Type B pancreatic cell (in vitro differentiated cells): ENCODE data around the gene GRIN1. TPM values are rescaled to one million over a fixed set of nuclear protein-coding genes. Genes with fewer than 3 reads are reported as not detected.
A peak's percentile ranks its signal among the peaks of the same experiment; 100 is the strongest.

Experiments
- DNase-seq: peaks from one replicate; pipeline ENCODE4 v3.0.0; 2021; ENCODE audit warnings: mixed read lengths; ENCODE audit not compliant: unreplicated experiment; ENCODE audit errors: extremely low spot score
- H3K27ac Mint-ChIP-seq: 2 replicates; pipeline ENCODE4 v1.8.0; 2021; ENCODE audit warnings: mild to moderate bottlenecking, mixed read lengths
- H3K27me3 Mint-ChIP-seq: 2 replicates; pipeline ENCODE4 v1.8.0; 2021; ENCODE audit warnings: mixed read lengths
- H3K36me3 Mint-ChIP-seq: 2 replicates; pipeline ENCODE4 v1.8.0; 2021; ENCODE audit warnings: mixed read lengths
- H3K4me1 Mint-ChIP-seq: one replicate; pipeline ENCODE4 v1.8.0; 2021; ENCODE audit warnings: mixed read lengths; ENCODE audit not compliant: unreplicated experiment
- H3K4me3 Mint-ChIP-seq: 2 replicates; pipeline ENCODE4 v1.8.0; 2021; ENCODE audit warnings: mild to moderate bottlenecking, mixed read lengths
- H3K9me3 Mint-ChIP-seq: 2 replicates; pipeline ENCODE4 v1.8.0; 2021; ENCODE audit warnings: mixed read lengths
- CTCF ChIP-seq: fragments of 200-600 bp; sonication (generic); conservative IDR thresholded peaks from 2 replicates; pipeline ENCODE4 v1.5.0; 2021; ENCODE audit warnings: antibody characterized with exemption, mild to moderate bottlenecking
- long read RNA-seq: library from polyadenylated mRNA; unstranded; transcript quantifications from one replicate; pipeline ENCODE4 v2.0.0, GENCODE V29; 2020
- total RNA-seq: library from RNA; stranded (reverse); gene quantifications from 2 replicates; pipeline ENCODE4 v1.2.1, GENCODE V29; 2021; ENCODE audit warnings: low replicate concordance

The GRIN1 gene
- total RNA-seq, result 0.29 and 0.94 TPM in 2 replicates
- long read RNA-seq, result 0 reads

GRCh38 chr9:137138722-137139467 is at the start of gene GRIN1:
Gene GRIN1, plus strand, starts transcription at chr9:137139154. Its CDS starts 333 bp downstream, at chr9:137139487.
- no peaks in the 10 kb centered on the region for H3K4me1 Mint-ChIP-seq
- H3K36me3 Mint-ChIP-seq, result no peaks in the 10 kb centered on the region
- H3K9me3 Mint-ChIP-seq, result no peaks in the 10 kb centered on the region
- H3K4me3 Mint-ChIP-seq, result peak within 1 kb of the TSS; percentile 49
- DNase-seq, result no peak
- H3K27me3 Mint-ChIP-seq, result peaks cover 86% of the 10 kb centered on the region
- no peak for TF ChIP-seq CTCF
- no peak within 1 kb of the TSS for H3K27ac Mint-ChIP-seq

GRCh38 chr9:137089232-137089947 is 49.6 kb upstream of the GRIN1 start:
- Mint-ChIP-seq H3K9me3 (no peaks in the 10 kb centered on the region), H3K4me3 (no peak overlapping the region), H3K27ac (no peak overlapping the region), H3K36me3 (no peaks in the 10 kb centered on the region), H3K4me1 (peaks cover 8% of the 10 kb centered on the region), H3K27me3 (no peaks in the 10 kb centered on the region)
- no peak for TF ChIP-seq CTCF
- no peak for DNase-seq

DNA sequence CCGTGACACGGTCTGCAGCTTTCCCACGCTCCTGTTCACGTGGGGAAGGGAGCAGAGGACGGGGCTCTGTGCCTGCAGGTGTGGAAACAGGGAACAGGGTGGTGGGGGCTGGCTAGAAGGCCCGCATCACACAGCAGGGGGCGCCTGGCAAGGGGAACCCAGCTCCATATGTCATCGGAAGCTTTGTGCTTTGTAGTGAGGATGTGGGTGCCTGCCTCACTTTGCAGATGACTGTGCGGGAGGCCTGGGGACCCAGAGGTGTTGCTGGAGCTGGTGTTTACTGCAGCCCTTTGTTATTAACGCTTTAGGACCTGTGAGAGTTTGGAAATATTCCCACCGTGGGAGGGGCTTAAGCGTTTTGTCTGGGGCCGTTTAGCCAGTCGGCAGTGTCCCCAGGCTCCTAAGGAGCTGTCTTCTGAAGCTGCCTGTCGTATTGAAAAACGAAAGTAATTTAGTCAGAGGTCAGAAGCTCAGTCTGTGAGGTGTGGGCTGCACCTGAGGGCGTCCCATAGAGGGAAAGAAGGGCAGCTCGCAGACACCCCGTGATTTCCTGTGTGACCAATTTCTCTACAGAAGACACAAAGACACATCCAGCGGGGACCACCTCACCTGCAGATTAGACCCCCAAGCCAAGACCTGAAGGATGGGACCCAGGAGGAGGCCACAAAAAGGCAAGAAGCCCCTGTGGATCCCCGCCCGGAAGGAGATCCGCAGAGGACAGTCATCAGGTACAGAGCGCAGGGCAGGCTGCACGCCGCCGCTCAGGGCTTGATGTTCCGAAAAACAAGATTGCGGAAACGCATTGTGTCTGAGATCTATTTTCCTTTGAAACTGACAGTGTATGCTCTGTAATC is 43.1 kb upstream of the GRIN1 start:
- Mint-ChIP-seq H3K4me1 (no peaks in the 10 kb centered on the region), H3K36me3 (peaks cover 5% of the 10 kb centered on the region), H3K27me3 (no peaks in the 10 kb centered on the region), H3K27ac (no peak overlapping the region), H3K4me3 (no peak overlapping the region), H3K9me3 (no peaks in the 10 kb centered on the region)
- TF ChIP-seq CTCF, result no peak
- no peak for DNase-seq

DNA sequence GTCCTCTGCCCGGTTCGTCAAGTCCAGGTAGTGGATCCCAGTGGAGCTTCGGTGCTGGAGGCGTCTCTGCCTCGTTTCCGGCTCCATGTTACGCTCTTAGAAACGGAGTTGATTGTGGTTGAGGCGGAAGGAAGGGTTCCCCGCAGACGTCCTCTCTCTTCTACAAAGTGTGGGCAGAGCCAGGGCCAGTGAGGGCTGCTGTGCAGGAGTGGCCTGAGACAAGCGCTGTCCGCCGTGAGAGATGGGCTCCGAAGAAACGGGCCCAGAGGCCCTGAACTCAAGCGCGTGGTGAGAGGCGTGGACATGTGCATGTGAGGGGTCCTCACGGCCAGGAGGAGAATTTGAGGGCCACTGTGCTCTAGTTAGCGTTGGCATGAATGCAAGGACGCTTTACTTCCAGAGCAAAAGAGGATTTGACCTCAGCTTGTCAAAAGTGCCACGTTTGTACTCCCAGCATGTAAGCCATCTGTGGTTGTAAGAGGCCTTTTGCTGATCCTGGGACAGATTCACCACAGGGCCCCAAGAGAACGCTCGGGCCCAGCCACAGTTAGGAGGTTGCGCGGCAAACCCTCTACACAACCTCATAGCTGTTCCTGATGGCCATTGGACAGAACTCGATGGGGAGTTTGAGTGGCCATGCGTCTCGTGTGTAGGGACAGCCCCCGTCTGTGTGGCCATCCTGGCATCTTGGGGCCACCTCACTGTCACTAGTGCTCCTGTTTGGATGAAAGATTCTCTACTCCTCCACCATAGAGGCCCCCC is 42.0 kb upstream of the GRIN1 start:
- H3K27ac Mint-ChIP-seq, result no peak overlapping the region
- peaks cover 5% of the 10 kb centered on the region for H3K36me3 Mint-ChIP-seq
- no peak overlapping the region for H3K4me3 Mint-ChIP-seq
- no peak for TF ChIP-seq CTCF
- DNase-seq, result no peak
- no peaks in the 10 kb centered on the region for H3K27me3 Mint-ChIP-seq
- H3K4me1 Mint-ChIP-seq, result no peaks in the 10 kb centered on the region
- H3K9me3 Mint-ChIP-seq, result no peaks in the 10 kb centered on the region
